ENCODE measurements around the gene EPGN.

DNA sequence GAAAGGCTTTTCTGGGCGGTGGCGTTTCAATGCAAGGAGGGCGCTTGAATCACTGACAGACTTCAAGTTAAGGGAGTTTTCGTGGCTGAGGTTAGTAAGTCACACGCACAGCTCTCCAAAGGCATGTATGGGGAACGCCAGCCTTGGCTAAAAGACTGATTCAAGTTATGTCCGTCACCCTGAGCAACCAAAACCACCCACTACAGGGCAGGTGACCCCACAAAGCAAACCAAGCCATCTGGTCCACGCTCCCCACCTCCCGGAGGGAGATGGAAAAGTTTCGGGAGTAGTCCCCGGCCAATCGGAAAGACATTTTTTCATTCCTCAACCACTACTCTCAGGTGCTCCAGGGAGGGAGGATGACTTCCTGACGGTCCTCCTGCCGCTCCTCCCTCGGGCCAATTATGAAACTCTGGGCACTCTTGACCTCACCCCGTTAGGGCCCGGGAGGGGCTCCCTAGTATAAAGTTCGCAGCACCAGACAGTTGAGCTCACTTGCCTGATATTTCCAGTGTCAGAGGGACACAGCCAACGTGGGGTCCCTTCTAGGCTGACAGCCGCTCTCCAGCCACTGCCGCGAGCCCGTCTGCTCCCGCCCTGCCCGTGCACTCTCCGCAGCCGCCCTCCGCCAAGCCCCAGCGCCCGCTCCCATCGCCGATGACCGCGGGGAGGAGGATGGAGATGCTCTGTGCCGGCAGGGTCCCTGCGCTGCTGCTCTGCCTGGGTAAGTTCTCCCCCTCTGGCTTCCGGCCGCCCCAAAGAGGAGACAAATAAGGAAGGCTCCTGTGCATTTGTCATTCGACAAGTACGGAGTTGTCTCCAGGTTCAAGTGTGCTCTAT lies 56.6 kb downstream of the EPGN start, which contains the start of gene EREG:
- TF ChIP-seq, protein P1, sequence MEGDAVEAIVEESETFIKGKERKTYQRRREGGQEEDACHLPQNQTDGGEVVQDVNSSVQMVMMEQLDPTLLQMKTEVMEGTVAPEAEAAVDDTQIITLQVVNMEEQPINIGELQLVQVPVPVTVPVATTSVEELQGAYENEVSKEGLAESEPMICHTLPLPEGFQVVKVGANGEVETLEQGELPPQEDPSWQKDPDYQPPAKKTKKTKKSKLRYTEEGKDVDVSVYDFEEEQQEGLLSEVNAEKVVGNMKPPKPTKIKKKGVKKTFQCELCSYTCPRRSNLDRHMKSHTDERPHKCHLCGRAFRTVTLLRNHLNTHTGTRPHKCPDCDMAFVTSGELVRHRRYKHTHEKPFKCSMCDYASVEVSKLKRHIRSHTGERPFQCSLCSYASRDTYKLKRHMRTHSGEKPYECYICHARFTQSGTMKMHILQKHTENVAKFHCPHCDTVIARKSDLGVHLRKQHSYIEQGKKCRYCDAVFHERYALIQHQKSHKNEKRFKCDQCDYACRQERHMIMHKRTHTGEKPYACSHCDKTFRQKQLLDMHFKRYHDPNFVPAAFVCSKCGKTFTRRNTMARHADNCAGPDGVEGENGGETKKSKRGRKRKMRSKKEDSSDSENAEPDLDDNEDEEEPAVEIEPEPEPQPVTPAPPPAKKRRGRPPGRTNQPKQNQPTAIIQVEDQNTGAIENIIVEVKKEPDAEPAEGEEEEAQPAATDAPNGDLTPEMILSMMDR (IDR thresholded peaks at IDR 0.05; ENCODE audit: extremely low read depth in 1 of 2, insufficient read depth in 1 of 2, low read depth in 1 of 2, low read length in 2 of 2): no peak
- no peak for TF ChIP-seq POLR2A (IDR thresholded peaks at IDR 0.05; ENCODE audit: low read depth, low read length)
- TF ChIP-seq EZH2 (IDR thresholded peaks at IDR 0.05; ENCODE audit: borderline replicate concordance, low read depth, low read length, severe bottlenecking): no peak
- TF ChIP-seq, protein P2, sequence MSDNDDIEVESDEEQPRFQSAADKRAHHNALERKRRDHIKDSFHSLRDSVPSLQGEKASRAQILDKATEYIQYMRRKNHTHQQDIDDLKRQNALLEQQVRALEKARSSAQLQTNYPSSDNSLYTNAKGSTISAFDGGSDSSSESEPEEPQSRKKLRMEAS (IDR thresholded peaks at IDR 0.05; ENCODE audit: insufficient read depth, insufficient read length): no peak
- no peak for TF ChIP-seq POLR2AphosphoS5 (IDR thresholded peaks at IDR 0.05; ENCODE audit: insufficient read depth, low read depth, low read length)
